Measurements from ENCODE around the gene WDR77. TPM values are rescaled to one million over a fixed set of nuclear protein-coding genes. Genes with fewer than 3 reads are reported as not detected.

Gene WDR77
- total and polyA plus RNA-seq, 2 experiments from 2014 or later = 39.3 to 109 TPM

DNA sequence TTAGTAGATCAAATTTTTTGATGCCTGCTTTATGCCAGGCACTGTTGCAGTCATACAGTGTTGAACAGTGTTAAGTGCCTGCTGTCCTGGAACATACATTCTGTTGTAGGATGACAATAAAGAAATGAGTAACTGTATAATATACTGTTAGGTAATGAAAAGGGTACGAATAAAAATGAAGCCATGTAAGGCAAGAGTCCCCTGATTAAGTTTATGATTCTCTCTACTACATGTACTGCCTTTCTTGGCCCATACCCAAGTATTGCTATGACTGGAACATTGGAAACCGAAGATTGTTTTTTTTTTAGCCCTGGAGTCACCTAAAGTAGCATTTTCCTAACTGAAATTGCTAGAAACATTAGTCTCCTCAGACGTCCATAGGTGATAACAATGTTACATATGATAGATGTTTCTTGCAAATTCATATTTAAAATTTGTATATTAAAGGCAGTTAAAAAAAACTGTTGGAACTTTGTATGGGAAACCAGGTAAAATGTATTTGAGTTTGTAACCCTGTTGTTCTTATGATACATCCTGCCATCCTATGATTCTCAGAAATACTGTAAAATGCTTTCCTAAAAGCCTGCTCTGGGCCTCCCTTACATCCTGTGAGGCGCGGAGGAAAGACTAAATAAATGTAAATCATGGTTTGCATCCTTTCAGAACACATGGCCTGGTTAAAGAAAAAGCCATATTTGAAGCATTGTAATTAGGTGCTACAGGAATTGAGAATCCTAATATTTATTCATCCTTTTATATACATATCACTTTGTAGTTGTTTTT is 6.0 kb upstream of the WDR77 start:
- no peak overlapping the region for H3K4me3 ChIP-seq
- no peak overlapping the region for H3K27ac ChIP-seq
- DNase-seq (ENCODE audit: low read depth in 1 of 2, low spot score in 1 of 2) = no peak
- H3K27me3 ChIP-seq = no peaks in the 10 kb centered on the region
- no peak for TF ChIP-seq CTCF (IDR thresholded peaks at IDR 0.05; ENCODE audit: low read depth, low read length)
- no peaks in the 10 kb centered on the region for H3K9me3 ChIP-seq (ENCODE audit: low read depth)
- peaks cover 18% of the 10 kb centered on the region for H3K4me1 ChIP-seq (ENCODE audit: low read depth)
- peaks cover 56% of the 10 kb centered on the region for H3K36me3 ChIP-seq

- Histone ChIP-seq H3K4me3 (no peak overlapping the region), H3K36me3 (peaks cover 43% of the 10 kb centered on the region), H3K9me3 (ENCODE audit: low read depth) (no peaks in the 10 kb centered on the region), H3K27ac (no peak overlapping the region), H3K27me3 (no peaks in the 10 kb centered on the region), H3K4me1 (ENCODE audit: low read depth) (peaks cover 19% of the 10 kb centered on the region)
- no peak for TF ChIP-seq CTCF (IDR thresholded peaks at IDR 0.05; ENCODE audit: low read depth, low read length)
- no peak for DNase-seq (ENCODE audit: low read depth in 1 of 2, low spot score in 1 of 2)
These were observed 4.7 kb upstream of the WDR77 start for GRCh38 chr1:111453706-111454105.

- Histone ChIP-seq H3K27me3 (no peaks in the 10 kb centered on the region), H3K27ac (peak overlapping the region; percentile 10), H3K4me3 (no peak overlapping the region), H3K36me3 (peaks cover 32% of the 10 kb centered on the region), H3K4me1 (ENCODE audit: low read depth) (peaks cover 25% of the 10 kb centered on the region), H3K9me3 (ENCODE audit: low read depth) (no peaks in the 10 kb centered on the region)
- no peak for DNase-seq (ENCODE audit: low read depth in 1 of 2, low spot score in 1 of 2)
- no peak for TF ChIP-seq CTCF (IDR thresholded peaks at IDR 0.05; ENCODE audit: low read depth, low read length)
These were observed 3.5 kb upstream of the WDR77 start for GRCh38 chr1:111452581-111452980.

- peak overlapping the region; percentile 88 for H3K4me3 ChIP-seq
- peak overlapping the region; percentile 89 for H3K27ac ChIP-seq
- H3K36me3 ChIP-seq = peaks cover 10% of the 10 kb centered on the region
- no peaks in the 10 kb centered on the region for H3K9me3 ChIP-seq (ENCODE audit: low read depth)
- H3K4me1 ChIP-seq (ENCODE audit: low read depth) = peaks cover 25% of the 10 kb centered on the region
- DNase-seq (ENCODE audit: low read depth in 1 of 2, low spot score in 1 of 2) = no peak
- H3K27me3 ChIP-seq = no peaks in the 10 kb centered on the region
- no peak for TF ChIP-seq CTCF (IDR thresholded peaks at IDR 0.05; ENCODE audit: low read depth, low read length)
These were observed 1.1 kb upstream of the WDR77 start for GRCh38 chr1:111450185-111450584.

GRCh38 chr1:111449703-111450017 is 604 bp upstream of the WDR77 start:
- TF ChIP-seq CTCF (IDR thresholded peaks at IDR 0.05; ENCODE audit: low read depth, low read length) = no peak
- Histone ChIP-seq H3K36me3 (peaks cover 8% of the 10 kb centered on the region), H3K4me1 (ENCODE audit: low read depth) (peaks cover 25% of the 10 kb centered on the region), H3K27me3 (no peaks in the 10 kb centered on the region), H3K9me3 (ENCODE audit: low read depth) (no peaks in the 10 kb centered on the region), H3K27ac (peak overlapping the region; percentile 89), H3K4me3 (peak overlapping the region; percentile 88)
- DNase-seq (ENCODE audit: low read depth in 1 of 2, low spot score in 1 of 2) = no peak

Data from cardiac muscle cell (in vitro differentiated cells and primary cell).